GM18498 (cell line): ENCODE data around the gene TUBG2.
"Not testable (repeated sequence)": the region's sequence is repeated elsewhere in the genome, so short reads cannot be mapped to it uniquely, and the experiment has no call there.

Experiments used
- ATAC-seq: cut with Tn5 transposase; IDR thresholded peaks from one replicate; pipeline ENCODE4 v1.9.1; 2021; ENCODE audit warnings: mild to moderate bottlenecking, moderate library complexity; ENCODE audit not compliant: unreplicated experiment

Gene TUBG2

GRCh38 chr17:42659079-42659931, at the start of gene TUBG2:
Gene TUBG2, plus strand, starts transcription at chr17:42659284. Its CDS starts 220 bp downstream, at chr17:42659504.
- ATAC-seq: peak; percentile 61

- not testable (repeated sequence) for ATAC-seq
Measured at GRCh38 chr17:42609814-42610801, 49.0 kb upstream of the TUBG2 start.

- ATAC-seq: no peak
Measured at GRCh38 chr17:42612013-42612412, 47.1 kb upstream of the TUBG2 start.

GRCh38 chr17:42613699-42614295, 45.3 kb upstream of the TUBG2 start:
- ATAC-seq: no peak

- peak; percentile 14 for ATAC-seq
Measured at GRCh38 chr17:42617956-42618431, 41.1 kb upstream of the TUBG2 start.

GRCh38 chr17:42618442-42619150, 40.5 kb upstream of the TUBG2 start:
- ATAC-seq: peak; percentile 84

- not testable (repeated sequence) for ATAC-seq
Measured at GRCh38 chr17:42621987-42622386, 37.1 kb upstream of the TUBG2 start.

- no peak for ATAC-seq
Measured at GRCh38 chr17:42623271-42623670, 35.8 kb upstream of the TUBG2 start.

- no peak for ATAC-seq
Measured at GRCh38 chr17:42623732-42624596, 35.1 kb upstream of the TUBG2 start.

- not testable (repeated sequence) for ATAC-seq
Measured at GRCh38 chr17:42627032-42627764, 31.9 kb upstream of the TUBG2 start.

GRCh38 chr17:42629411-42630009, 29.6 kb upstream of the TUBG2 start:
- no peak for ATAC-seq

GRCh38 chr17:42632949-42633444, 26.1 kb upstream of the TUBG2 start:
- ATAC-seq: no peak

GRCh38 chr17:42639525-42640113, 19.5 kb upstream of the TUBG2 start:
- no peak for ATAC-seq

- ATAC-seq: no peak
Measured at GRCh38 chr17:42640121-42640520, 19.0 kb upstream of the TUBG2 start.

- ATAC-seq: no peak
Measured at GRCh38 chr17:42642336-42642735, 16.7 kb upstream of the TUBG2 start.

GRCh38 chr17:42647778-42648177, 11.3 kb upstream of the TUBG2 start:
- ATAC-seq: no peak

GRCh38 chr17:42651392-42651791, 7.7 kb upstream of the TUBG2 start:
- ATAC-seq: no peak
